Ascending aorta (tissue), 2 donors: ENCODE results near the gene SELENOW. TPM values are rescaled to one million over a fixed set of nuclear protein-coding genes. Genes with fewer than 3 reads are reported as not detected.
A peak's percentile ranks its signal among the peaks of the same experiment; 100 is the strongest.
"Not testable (repeated sequence)": the region's sequence is repeated elsewhere in the genome, so short reads cannot be mapped to it uniquely, and the experiment has no call there.

Experiments used
- DNase-seq, 2 donors: peaks; one replicate each; pipeline ENCODE4 v3.0.0-alpha.2; 2019; ENCODE audit warnings: low spot score in 2 of 2
- H3K27ac ChIP-seq, 2 donors: fragments of 200-600 bp; sonication (generic); one replicate each; pipeline ENCODE4 v1.5.1; 2016 to 2017; ENCODE audit warnings: mild to moderate bottlenecking in 1 of 2
- H3K27me3 ChIP-seq: fragments of 200-600 bp; sonication (generic); one replicate; pipeline ENCODE4 v1.5.1; 2017
- H3K36me3 ChIP-seq, 2 donors: fragments of 200-600 bp; sonication (generic); one replicate each; pipeline ENCODE4 v1.5.1; 2016
- H3K4me1 ChIP-seq, 2 donors: fragments of 200-600 bp; sonication (generic); one replicate each; pipeline ENCODE4 v1.5.1; 2016 to 2017; ENCODE audit warnings: mild to moderate bottlenecking in 1 of 2
- H3K4me3 ChIP-seq, 2 donors: fragments of 200-600 bp; sonication (generic); one replicate each; pipeline ENCODE4 v1.5.1; 2016 to 2017; ENCODE audit warnings: mild to moderate bottlenecking in 1 of 2
- H3K9me3 ChIP-seq, 2 donors: fragments of 200-600 bp; sonication (generic); one replicate each; pipeline ENCODE4 v1.5.1; 2016
- intact Hi-C: fragments of 100-400 bp; cut with DNase I; formaldehyde crosslinking; loops from one replicate; pipeline ENCODE4 v1.15.1; 2023
- total RNA-seq: library from RNA; depleted of rRNA; stranded (reverse); fragments of >200 nt; gene quantifications from one replicate; pipeline ENCODE4 v1.1.0, GENCODE V29; 2016
- TF ChIP-seq, protein P1 (sequence below), 3 experiments: fragments of 200-600 bp in 2 of 3; fragments of 450-650 bp in 1 of 3; sonication (generic) in 2 of 3; IDR thresholded peaks; one replicate each; pipeline ENCODE4 v1.5.1; 2016 to 2019; ENCODE audit warnings: antibody characterized with exemption in 3 of 3, mild to moderate bottlenecking in 1 of 3, moderate library complexity in 1 of 3

The SELENOW gene
- total RNA-seq, 1 donor from 2014 or later: 771 TPM

DNA sequence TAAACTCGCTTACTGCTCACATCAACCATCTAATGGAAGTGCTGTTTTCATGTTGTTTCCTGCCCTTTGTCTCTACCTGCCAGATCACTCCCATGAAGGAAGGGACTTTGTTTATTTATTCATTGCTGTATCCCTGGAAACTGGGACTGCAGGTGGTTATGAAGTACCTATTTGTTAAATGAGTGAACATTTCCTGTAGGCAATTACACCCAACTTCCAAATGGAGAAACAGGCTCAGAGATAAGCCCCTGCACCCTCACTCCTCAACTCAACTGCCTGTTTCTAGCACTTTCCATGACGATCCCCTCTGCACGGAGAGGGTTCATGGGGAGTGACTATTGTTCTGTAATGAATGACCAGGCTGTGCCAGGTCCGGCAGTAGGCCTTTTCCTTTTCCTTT is 1.9 kb upstream of the SELENOW start:
- DNase-seq: no peak
- Histone ChIP-seq H3K36me3 (peaks cover 9 to 10% of the 10 kb centered on the region in 2 donors), H3K27me3 (no peaks in the 10 kb centered on the region), H3K4me1 (peaks cover 15 to 19% of the 10 kb centered on the region in 2 donors), H3K4me3 (no peak overlapping the region), H3K9me3 (no peaks in the 10 kb centered on the region), H3K27ac (no peak overlapping the region)
- TF ChIP-seq, protein P1, sequence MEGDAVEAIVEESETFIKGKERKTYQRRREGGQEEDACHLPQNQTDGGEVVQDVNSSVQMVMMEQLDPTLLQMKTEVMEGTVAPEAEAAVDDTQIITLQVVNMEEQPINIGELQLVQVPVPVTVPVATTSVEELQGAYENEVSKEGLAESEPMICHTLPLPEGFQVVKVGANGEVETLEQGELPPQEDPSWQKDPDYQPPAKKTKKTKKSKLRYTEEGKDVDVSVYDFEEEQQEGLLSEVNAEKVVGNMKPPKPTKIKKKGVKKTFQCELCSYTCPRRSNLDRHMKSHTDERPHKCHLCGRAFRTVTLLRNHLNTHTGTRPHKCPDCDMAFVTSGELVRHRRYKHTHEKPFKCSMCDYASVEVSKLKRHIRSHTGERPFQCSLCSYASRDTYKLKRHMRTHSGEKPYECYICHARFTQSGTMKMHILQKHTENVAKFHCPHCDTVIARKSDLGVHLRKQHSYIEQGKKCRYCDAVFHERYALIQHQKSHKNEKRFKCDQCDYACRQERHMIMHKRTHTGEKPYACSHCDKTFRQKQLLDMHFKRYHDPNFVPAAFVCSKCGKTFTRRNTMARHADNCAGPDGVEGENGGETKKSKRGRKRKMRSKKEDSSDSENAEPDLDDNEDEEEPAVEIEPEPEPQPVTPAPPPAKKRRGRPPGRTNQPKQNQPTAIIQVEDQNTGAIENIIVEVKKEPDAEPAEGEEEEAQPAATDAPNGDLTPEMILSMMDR (IDR thresholded peaks at IDR 0.05): no peak
- intact Hi-C loops: no loop called here

DNA sequence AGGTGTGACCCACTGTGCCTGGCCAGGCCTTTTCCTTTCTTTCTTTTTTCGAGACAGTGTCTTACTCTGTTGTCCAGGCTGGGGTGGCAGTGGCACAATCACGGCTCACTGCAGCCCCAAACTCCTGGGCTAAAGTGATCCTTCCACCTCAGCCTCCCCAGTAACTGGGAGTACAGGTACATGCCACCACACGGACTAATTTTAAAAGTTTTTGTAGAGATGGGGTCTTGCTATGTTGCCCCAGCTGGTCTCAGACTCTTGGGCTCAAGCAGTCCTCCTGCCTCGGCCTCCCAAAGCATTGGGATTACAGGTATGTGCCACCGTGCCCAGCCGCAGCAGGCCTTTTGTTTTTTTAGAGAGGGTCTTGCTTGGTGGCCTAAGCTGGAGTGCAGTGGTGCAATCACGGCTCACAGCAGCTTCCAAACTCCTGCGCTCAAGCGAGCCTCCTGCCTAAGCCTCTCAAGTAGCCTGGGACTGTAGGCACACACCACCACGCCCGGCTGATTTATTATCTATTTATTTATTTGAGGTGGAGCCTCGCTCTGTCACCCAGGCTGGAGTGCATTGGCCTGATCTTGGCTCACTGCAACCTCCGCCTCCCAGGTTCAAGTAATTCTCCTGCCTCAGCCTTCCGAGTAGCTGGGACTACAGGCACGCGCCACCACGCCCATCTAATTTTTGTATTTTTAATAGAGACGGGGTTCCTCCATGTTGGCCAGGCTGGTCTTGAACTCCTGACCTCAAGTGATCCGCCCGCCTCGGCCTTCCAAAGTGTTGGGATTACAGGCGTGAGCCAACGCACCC is 1.1 kb upstream of the SELENOW start:
- Histone ChIP-seq H3K4me1 (peaks cover 18 to 26% of the 10 kb centered on the region in 2 donors), H3K27ac (peak overlapping the region; percentile 97 to 98), H3K36me3 (peaks cover 12 to 17% of the 10 kb centered on the region in 2 donors), H3K4me3 (peak overlapping the region; percentile 81 to 94)
- DNase-seq, H3K9me3 ChIP-seq, H3K27me3 ChIP-seq: not testable (repeated sequence)
- intact Hi-C loops: loop anchor here (2.0 kb wide), 1 partner anchor 33 kb away; the partner anchor contains the start of gene NOP53

DNA sequence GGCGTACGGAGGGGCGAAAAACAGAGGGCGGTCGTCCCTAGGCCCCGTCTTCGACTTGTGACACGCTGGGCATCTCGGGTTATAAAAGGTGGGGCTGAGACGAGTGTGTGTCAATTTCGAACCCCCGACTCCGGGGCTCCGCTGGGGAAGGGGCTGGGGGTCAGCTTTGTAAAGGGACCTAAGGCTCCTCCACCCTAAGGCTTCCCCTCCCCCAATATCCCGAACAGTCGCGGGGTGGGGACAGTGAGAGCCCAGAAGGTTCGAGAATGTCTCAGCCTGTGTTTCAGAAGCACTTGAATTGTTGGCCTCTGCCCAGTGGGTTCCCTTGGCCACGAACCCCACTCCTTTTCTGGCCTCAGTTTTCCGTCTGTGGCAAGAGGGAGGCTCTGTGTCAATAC is 450 bp downstream of the SELENOW start:
- no peaks in the 10 kb centered on the region for H3K9me3 ChIP-seq
- DNase-seq: no peak
- intact Hi-C loops: loop anchor here (2.0 kb wide), 1 partner anchor 34 kb away; the partner anchor contains the start of gene NOP53

DNA sequence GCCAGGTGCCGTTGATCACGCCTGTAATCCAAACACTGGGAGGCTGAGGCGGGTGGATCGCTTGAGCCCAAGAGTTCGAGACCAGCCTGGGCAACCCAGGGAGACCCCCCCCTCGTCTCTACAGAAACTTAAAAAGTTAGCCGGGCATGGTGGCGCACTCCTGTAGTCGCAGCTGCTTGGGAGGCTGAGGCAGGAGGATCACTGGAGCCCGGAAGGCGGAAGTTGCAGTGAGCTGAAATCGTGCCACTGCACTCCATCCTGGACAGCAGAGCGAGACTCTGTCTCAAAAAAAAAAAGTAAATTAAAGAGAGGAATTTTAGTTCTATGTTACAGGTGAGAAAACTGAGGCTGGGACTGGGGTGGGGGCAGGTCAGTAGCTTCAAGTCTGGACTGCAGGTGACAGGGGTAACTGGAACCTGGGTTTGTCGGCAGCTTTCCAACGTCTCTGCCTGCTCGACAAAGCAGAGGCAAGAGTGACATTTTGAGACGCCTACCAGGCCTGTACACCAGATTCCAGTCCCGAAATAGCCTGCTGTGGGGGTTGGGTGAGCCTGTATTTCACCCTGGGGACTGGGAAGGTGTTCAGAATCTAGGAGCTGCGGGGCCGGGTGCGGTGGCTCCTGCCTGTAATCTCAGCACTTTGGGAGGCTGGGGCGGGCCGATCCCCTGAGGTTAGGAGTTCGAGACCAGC is 1.2 kb downstream of the SELENOW start:
- Histone ChIP-seq H3K27me3 (no peaks in the 10 kb centered on the region), H3K9me3 (no peaks in the 10 kb centered on the region), H3K36me3 (peaks cover 33 to 39% of the 10 kb centered on the region in 2 donors), H3K4me3 (peak overlapping the region; percentile 81 to 94), H3K4me1 (peaks cover 18 to 30% of the 10 kb centered on the region in 2 donors), H3K27ac (peak overlapping the region; percentile 97 to 98)
- intact Hi-C loops: loop anchor here (2.0 kb wide), 1 partner anchor 35 kb away; the partner anchor contains the start of gene NOP53
- TF ChIP-seq, protein P1 (IDR thresholded peaks at IDR 0.05): no peak
- DNase-seq: peak; percentile 45 to 84

More for the DNA sequence above, 450 bp downstream of the SELENOW start:
- H3K27ac ChIP-seq: peak overlapping the region; percentile 97 to 98
- H3K27me3 ChIP-seq: no peaks in the 10 kb centered on the region
- peak overlapping the region; percentile 81 to 94 for H3K4me3 ChIP-seq
- H3K36me3 ChIP-seq: peaks cover 26 to 32% of the 10 kb centered on the region in 2 donors
- TF ChIP-seq, protein P1 (IDR thresholded peaks at IDR 0.05): no peak
- peaks cover 18 to 30% of the 10 kb centered on the region in 2 donors for H3K4me1 ChIP-seq

DNA sequence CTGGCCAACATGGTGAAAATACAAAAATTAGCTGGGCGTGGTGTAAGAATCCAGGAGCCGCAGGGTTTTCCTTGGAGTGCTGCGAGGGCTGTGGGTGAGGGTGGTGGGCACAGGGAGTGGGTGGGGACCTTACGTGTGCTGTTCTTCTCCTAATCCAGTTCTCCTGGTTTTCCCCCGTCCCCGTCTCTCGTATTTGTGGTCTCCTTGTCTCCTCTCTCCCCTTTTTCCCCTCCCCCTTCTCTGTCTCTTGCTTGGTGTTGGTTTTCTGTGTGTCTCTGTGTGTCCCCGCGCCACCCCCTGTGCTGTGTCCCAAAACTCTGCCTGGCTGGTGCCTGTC is 1.7 kb downstream of the SELENOW start:
- no peak for DNase-seq
- TF ChIP-seq, protein P1 (IDR thresholded peaks at IDR 0.05): no peak
- H3K36me3 ChIP-seq: peaks cover 38 to 44% of the 10 kb centered on the region in 2 donors
- intact Hi-C loops: no loop called here
- H3K27me3 ChIP-seq: no peaks in the 10 kb centered on the region
- peak overlapping the region; percentile 97 to 98 for H3K27ac ChIP-seq
- peaks cover 18 to 30% of the 10 kb centered on the region in 2 donors for H3K4me1 ChIP-seq
- peak overlapping the region; percentile 81 to 94 for H3K4me3 ChIP-seq
- H3K9me3 ChIP-seq: no peaks in the 10 kb centered on the region
